ENCODE measurements around the gene PRSS56.

DNA sequence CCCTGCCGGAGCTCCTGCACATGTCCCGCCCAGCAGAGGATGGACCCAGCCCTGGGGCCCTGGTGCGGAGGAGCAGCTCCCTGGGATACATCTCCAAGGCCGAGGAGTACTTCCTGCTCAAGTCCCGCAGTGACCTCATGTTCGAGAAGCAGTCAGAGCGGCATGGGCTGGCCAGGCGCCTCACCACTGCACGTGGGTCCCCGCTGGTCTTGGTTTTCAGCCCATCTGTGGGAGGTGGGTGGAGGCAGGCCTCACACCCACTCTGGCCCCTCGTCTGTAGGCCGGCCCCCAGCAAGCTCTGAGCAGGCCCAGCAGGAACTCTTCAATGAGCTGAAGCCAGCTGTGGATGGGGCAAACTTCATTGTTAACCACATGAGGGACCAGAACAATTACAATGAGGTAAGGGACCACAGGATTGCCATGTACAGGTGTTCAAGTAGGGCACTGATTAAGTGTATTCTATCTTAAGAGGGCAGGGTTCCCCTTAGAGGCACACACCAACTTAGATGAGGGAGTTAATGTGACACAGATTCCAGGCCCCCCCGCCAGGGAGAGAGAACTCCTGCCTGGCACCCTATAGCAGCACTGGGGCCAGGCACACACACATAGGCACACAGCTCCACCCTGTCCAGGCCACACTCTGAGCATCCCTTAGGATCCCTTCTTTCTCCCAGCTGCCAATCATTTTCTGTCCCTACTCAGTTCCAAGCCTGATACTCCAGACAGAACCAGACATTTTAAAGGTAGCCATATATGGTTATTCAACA lies 13.9 kb downstream of the PRSS56 start:
- TF ChIP-seq, protein P1, sequence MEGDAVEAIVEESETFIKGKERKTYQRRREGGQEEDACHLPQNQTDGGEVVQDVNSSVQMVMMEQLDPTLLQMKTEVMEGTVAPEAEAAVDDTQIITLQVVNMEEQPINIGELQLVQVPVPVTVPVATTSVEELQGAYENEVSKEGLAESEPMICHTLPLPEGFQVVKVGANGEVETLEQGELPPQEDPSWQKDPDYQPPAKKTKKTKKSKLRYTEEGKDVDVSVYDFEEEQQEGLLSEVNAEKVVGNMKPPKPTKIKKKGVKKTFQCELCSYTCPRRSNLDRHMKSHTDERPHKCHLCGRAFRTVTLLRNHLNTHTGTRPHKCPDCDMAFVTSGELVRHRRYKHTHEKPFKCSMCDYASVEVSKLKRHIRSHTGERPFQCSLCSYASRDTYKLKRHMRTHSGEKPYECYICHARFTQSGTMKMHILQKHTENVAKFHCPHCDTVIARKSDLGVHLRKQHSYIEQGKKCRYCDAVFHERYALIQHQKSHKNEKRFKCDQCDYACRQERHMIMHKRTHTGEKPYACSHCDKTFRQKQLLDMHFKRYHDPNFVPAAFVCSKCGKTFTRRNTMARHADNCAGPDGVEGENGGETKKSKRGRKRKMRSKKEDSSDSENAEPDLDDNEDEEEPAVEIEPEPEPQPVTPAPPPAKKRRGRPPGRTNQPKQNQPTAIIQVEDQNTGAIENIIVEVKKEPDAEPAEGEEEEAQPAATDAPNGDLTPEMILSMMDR (optimal IDR thresholded peaks at IDR 0.05 in 1 of 3, IDR thresholded peaks at IDR 0.05 in 1 of 3, conservative IDR thresholded peaks at IDR 0.05 in 1 of 3; ENCODE audit: extremely low read depth in 1 of 3, insufficient read depth in 2 of 3, low read length in 3 of 3): no peak
- TF ChIP-seq EZH2 (IDR thresholded peaks at IDR 0.05; ENCODE audit: low read length): no peak
